ENCODE measurements around the gene TRIM15. TPM values are rescaled to one million over a fixed set of nuclear protein-coding genes. Genes with fewer than 3 reads are reported as not detected.

TRIM15 gene
- total RNA-seq, 2 donors from 2014 or later = 0.52 TPM; not detected in 1

DNA sequence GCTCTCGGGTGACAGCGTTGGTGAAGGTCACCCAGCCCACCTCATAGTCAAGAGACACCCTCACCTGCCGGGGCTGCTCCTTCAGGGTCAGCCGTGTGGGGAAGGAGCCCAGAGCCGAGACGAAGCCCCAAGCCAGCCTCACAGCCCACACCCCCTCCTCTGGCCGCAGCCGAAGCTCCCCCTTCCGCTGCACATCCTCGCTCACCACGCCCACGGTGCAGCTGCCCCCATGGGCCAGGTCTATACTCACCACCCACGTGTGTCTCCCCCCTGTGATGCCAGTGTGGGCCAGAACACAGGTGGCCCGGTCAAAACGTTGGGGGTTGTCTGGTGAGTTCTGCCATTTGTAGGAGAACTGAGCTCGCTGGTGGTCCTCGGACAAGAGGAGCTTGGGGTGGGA lies 9.3 kb upstream of the TRIM15 start:
- no peaks in the 10 kb centered on the region for H3K9me3 ChIP-seq
- no peak for TF ChIP-seq POLR2A (IDR thresholded peaks at IDR 0.05)
- TF ChIP-seq, protein P1, sequence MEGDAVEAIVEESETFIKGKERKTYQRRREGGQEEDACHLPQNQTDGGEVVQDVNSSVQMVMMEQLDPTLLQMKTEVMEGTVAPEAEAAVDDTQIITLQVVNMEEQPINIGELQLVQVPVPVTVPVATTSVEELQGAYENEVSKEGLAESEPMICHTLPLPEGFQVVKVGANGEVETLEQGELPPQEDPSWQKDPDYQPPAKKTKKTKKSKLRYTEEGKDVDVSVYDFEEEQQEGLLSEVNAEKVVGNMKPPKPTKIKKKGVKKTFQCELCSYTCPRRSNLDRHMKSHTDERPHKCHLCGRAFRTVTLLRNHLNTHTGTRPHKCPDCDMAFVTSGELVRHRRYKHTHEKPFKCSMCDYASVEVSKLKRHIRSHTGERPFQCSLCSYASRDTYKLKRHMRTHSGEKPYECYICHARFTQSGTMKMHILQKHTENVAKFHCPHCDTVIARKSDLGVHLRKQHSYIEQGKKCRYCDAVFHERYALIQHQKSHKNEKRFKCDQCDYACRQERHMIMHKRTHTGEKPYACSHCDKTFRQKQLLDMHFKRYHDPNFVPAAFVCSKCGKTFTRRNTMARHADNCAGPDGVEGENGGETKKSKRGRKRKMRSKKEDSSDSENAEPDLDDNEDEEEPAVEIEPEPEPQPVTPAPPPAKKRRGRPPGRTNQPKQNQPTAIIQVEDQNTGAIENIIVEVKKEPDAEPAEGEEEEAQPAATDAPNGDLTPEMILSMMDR (IDR thresholded peaks at IDR 0.05) = no peak
- no peaks in the 10 kb centered on the region for H3K36me3 ChIP-seq (replicated peaks in 1 of 2; ENCODE audit: insufficient read depth in 1 of 2, low read depth in 2 of 2)
- H3K4me3 ChIP-seq = no peak overlapping the region
- no peak overlapping the region for H3K27ac ChIP-seq
- 69 to 79% methylated on average over 16 to 17 of the region's 17 CpGs for WGBS, 2 donors
- H3K4me1 ChIP-seq = peaks cover 12% of the 10 kb centered on the region
- intact Hi-C loops (cut with DNase I) = no loop called here
- no peak for ATAC-seq
- no peak for DNase-seq
- H3K27me3 ChIP-seq = no peaks in the 10 kb centered on the region

DNA sequence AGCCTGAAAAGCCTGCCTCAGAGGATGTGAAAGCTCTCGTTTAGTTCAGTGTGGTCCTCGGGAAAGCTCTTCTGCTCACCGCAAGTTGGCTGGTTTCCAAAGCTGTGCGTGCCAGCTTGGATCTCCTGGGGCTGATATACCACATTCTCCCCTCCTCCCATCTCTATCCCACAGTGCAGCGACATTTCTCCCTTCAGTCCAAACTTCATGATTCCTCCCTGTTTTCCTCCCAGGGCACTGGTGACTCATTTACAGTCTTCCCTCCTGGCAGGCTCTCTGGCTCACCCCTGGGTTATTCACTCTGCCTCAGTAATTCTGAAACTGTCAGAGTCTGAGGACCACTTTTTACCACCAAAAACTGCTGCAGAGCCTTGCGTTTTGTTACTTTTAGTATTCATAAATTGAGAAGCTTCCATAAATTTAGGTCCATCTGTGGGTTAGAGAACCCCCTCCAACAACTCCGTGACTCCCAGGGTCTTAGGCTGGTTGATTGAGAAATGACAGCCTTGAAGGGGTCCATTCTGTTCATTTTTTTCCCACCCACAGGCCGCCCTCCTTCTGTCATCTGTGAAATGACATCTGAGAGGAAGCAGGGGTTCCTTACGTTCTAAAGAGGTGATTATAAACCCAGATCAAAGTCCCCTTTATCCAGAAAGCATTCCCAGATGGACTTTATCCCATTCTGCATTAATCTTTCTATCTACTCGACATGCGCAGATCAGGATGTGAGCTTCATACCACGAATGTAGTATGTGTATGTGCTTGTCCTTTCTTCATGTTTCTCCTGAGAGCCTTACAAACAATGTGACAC lies 8.4 kb upstream of the TRIM15 start:
- Histone ChIP-seq H3K4me1 (peaks cover 12% of the 10 kb centered on the region), H3K4me3 (no peak overlapping the region), H3K9me3 (no peaks in the 10 kb centered on the region), H3K27ac (peak overlapping the region in 1 of 4 donors; percentile 19), H3K27me3 (no peaks in the 10 kb centered on the region), H3K36me3 (replicated peaks in 1 of 2; ENCODE audit: insufficient read depth in 1 of 2, low read depth in 2 of 2) (no peaks in the 10 kb centered on the region)
- WGBS, 2 donors = 20 to 42% methylated on average over 12 of the region's 12 CpGs
- intact Hi-C loops (cut with DNase I) = no loop called here
- ATAC-seq = peak; percentile 54
- peak in 3 of 4 donors; percentile 20 to 49 (median 25) for DNase-seq
- TF ChIP-seq, protein P1 (IDR thresholded peaks at IDR 0.05) = no peak
- no peak for TF ChIP-seq POLR2A (IDR thresholded peaks at IDR 0.05)

DNA sequence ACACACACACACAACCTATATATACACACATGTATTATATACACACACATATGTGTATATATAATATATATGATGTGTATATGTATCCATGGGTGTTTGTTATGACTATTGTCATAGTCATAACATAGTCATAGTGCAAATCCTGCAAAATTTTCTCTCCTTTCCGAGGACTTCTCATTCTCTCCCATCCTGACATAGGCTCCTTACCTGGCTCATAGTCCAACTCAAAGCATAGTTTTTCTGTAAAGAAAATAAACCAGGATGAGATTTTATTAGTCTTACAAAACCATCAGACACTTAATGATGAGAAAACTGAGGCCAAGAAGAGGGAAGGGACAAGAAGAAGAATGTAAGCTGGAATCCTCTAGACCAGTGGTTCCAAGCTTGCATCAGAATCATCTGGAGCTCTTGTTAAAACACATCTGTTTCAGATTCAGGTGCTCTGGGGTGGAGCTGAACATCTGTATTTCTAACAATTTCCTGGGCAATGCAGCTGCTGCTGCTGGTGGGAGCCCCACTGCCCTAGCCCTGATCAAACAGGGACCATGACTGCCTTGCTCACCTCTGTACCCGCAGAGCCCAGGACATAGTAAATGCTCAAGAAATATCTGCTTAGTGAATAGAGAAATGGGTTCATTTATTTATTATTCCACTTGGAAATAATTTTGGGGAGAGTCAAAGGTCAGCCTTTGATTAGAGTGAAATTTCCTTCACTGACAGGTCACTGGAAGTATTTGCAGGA lies 7.7 kb upstream of the TRIM15 start:
- 76 to 91% methylated on average over 2 of the region's 2 CpGs for WGBS, 2 donors
- Histone ChIP-seq H3K27me3 (no peaks in the 10 kb centered on the region), H3K4me3 (no peak overlapping the region), H3K9me3 (no peaks in the 10 kb centered on the region), H3K36me3 (replicated peaks in 1 of 2; ENCODE audit: insufficient read depth in 1 of 2, low read depth in 2 of 2) (no peaks in the 10 kb centered on the region), H3K4me1 (peaks cover 12% of the 10 kb centered on the region), H3K27ac (peak overlapping the region in 2 of 4 donors; percentile 6 to 46)
- TF ChIP-seq POLR2A (IDR thresholded peaks at IDR 0.05) = no peak
- TF ChIP-seq, protein P1 (IDR thresholded peaks at IDR 0.05) = no peak
- intact Hi-C loops (cut with DNase I) = no loop called here
- DNase-seq (no peak), ATAC-seq (no peak)

DNA sequence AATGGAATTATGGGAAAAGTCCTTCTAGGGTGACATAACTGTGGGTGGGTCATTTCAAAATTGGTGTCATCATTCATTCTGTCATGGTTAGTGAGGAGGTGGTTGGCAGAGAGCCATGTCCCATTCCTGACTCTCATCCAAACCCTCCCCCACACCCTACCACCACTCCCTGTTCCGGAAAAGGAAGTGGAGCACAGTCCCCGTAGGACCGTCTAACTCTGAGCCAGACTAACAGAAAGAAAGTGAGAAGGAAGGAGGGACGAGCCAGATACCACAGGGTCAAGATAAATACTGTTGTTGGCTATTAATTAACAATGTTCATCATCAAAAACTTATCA lies 7.1 kb upstream of the TRIM15 start:
- H3K27me3 ChIP-seq = no peaks in the 10 kb centered on the region
- no peak overlapping the region for H3K4me3 ChIP-seq
- H3K27ac ChIP-seq = peak overlapping the region in 2 of 4 donors; percentile 6 to 51
- no peaks in the 10 kb centered on the region for H3K36me3 ChIP-seq (replicated peaks in 1 of 2; ENCODE audit: insufficient read depth in 1 of 2, low read depth in 2 of 2)
- TF ChIP-seq, protein P1 (IDR thresholded peaks at IDR 0.05) = no peak
- no peak for TF ChIP-seq POLR2A (IDR thresholded peaks at IDR 0.05)
- peaks cover 12% of the 10 kb centered on the region for H3K4me1 ChIP-seq
- DNase-seq = peak; percentile 53 to 72 (median 62)
- no peaks in the 10 kb centered on the region for H3K9me3 ChIP-seq
- intact Hi-C loops (cut with DNase I) = no loop called here
- ATAC-seq = peak; percentile 85
- 18 to 29% methylated on average over 4 of the region's 4 CpGs for WGBS, 2 donors
